ES-I3 (cell line): ENCODE data around the gene CCRL2.
"Not testable (repeated sequence)": the region's sequence is repeated elsewhere in the genome, so short reads cannot be mapped to it uniquely, and the experiment has no call there.

Experiments used
- H3K36me3 ChIP-seq: 2 replicates; pipeline ENCODE4 v1.6.1; 2013; ENCODE audit warnings: mild to moderate bottlenecking, low read length, control low read depth, moderate library complexity; ENCODE audit not compliant: insufficient read depth
- H3K4me1 ChIP-seq: 2 replicates; pipeline ENCODE4 v1.6.1; 2013; ENCODE audit warnings: mild to moderate bottlenecking, control low read depth, low read length; ENCODE audit not compliant: insufficient read depth
- H3K9ac ChIP-seq: 2 replicates; pipeline ENCODE4 v1.6.1; 2013; ENCODE audit warnings: low read depth, mild to moderate bottlenecking, low read length, moderate library complexity
- H3K9me3 ChIP-seq: 2 replicates; pipeline ENCODE4 v1.6.1; 2013; ENCODE audit warnings: mild to moderate bottlenecking, low read length, moderate library complexity; ENCODE audit not compliant: control insufficient read depth, insufficient read depth

CCRL2 gene

DNA sequence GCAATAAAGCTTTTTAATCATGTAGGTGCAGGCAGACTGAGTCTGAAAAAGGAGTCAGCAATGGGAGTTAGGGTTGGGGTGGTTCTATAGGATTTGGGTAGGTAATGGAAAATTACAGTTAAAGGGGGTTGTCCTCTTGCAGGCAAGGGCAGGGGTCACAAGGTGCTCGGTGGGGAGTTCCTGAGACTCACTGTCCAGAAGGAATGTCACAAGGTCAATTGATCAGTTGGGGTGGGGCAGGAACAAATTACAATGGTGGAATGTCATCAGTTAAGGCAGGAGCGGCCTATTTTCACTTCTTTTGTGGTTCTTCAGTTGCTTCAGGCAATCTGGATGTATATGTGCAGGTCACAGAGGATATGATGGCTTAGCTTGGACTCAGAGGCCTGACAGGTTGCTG is 14.0 kb upstream of the CCRL2 start:
- H3K9ac ChIP-seq, result no peak overlapping the region
- no peaks in the 10 kb centered on the region for H3K9me3 ChIP-seq
- H3K4me1 ChIP-seq, result peaks cover 6% of the 10 kb centered on the region; the same call in 1 of the 2 replicates
- H3K36me3 ChIP-seq, result no peaks in the 10 kb centered on the region

DNA sequence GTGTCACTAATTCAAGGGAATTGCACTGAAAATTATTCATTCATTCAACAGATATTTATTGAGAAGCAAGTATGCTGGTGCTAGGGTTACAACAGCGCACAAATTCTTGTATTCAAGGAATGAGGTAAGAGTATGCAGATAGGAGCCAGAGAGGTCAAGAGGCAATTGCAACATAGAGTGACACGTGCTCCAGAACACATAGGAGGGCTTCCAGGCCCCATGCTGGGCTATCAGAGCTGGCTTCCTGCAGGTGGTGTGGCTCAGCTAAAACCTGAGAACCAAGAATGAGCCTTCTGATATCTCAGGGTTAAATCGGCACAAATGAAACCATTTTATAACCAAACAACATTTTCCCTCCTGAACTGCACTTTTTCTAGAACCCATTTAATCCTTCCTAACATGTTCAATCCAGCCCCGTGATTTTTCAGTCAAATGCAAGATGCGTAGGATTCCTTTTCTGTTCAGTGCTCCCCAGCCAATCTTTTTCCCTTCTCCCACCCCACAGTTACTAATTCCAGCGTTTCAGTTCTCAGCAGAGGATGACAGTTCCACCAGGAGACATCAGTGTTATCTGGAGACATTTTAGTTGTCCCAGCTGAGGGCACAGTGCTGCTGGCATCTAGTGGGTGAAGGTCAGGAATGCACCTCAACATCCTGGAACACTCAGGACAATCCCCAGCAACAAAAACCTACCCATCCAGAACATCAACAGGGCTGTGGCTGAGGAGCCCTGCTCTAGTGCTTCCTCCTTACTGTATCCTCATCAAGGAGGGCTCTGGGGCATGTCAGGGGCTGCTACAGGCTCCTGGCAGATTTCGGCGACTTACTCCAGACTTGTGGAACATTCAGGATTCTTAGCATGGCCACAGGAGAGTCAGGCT is 13.3 kb upstream of the CCRL2 start:
- peaks cover 6% of the 10 kb centered on the region; the same call in 1 of the 2 replicates for H3K4me1 ChIP-seq
- no peaks in the 10 kb centered on the region for H3K9me3 ChIP-seq
- no peak overlapping the region for H3K9ac ChIP-seq
- H3K36me3 ChIP-seq, result no peaks in the 10 kb centered on the region

DNA sequence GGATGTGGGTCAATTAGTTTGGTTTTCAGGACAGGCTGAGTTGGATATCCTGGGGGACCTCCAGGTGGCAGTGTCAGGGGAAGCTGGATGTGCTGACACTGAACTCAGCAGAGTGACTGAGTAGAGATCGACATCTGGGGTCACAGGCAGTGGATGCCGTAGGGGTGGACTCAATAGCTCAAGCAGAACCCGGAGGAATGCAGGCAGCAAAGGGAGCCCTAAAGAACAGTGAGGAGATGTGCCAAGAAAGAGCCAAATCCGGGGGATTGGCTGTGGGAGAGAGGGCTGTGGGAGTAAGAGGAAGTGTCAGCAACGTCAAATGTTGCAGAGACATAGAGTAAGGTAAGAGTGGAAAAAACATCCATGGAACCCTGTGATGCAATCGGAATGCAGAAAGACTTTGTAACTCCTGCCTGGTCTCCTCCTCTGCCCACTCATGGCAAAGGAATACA is 11.8 kb upstream of the CCRL2 start:
- H3K36me3 ChIP-seq, result no peaks in the 10 kb centered on the region
- peaks cover 6% of the 10 kb centered on the region; the same call in 1 of the 2 replicates for H3K4me1 ChIP-seq
- no peaks in the 10 kb centered on the region for H3K9me3 ChIP-seq
- H3K9ac ChIP-seq, result no peak overlapping the region

DNA sequence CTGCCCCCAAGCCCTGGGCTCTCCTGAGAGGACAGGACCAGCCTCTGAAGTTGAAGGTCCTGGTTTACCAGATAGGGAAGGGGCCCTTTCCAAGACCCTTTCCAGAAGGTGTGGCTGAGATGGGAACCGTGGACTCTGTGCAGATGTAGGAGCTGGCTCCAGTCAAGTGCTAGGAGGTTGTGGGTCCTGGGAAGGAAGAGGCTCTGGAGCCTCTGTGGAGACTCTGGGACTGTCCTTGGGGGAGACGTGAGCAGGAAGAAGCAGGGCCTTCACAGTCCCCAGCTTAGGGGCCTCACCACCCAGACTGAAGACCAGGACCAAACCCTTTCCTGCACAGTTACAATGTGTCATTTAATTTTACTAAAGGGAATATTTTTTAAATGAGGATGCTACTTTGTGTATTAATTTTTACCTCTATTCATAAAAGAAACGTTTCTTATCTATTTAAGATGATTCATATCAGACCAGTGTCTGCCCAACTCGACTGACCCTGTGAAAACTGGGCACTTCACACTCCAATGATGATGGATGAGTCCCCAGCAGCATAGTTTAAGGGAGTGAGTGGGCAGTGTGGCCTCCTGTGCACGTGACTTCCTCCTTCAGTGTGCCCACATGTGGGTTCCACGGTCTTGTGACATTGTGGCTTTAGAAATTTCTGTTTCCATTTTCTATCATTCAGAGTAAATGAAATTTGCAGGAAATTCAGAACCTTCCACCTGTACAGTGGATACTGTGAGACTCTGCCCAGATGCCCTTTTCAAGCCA is 11.1 kb upstream of the CCRL2 start:
- Histone ChIP-seq H3K9me3 (no peaks in the 10 kb centered on the region), H3K36me3 (no peaks in the 10 kb centered on the region), H3K4me1 (peaks cover 6% of the 10 kb centered on the region; the same call in 1 of the 2 replicates), H3K9ac (no peak overlapping the region)

DNA sequence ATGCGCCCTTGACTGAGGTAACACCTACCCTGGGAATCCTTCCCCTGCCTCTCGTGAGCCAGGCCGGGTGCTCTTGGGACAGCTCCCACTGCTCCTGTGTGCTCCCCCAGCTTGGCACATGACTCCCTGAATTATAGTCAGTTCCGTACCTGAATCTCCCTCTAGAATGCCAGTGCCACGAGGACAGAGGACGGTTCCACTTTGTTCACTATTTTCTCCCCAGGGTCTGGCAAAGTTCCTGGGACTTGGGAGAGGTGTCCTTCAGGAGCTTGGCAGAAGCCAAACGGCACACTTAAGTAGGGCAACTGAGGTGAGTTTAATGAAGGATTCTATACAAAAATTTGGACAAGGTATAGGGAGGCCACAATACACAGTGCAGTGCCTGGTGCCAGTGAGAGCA is 9.9 kb upstream of the CCRL2 start:
- Histone ChIP-seq H3K9me3 (no peaks in the 10 kb centered on the region), H3K9ac (no peak overlapping the region), H3K4me1 (peaks cover 6% of the 10 kb centered on the region; the same call in 1 of the 2 replicates), H3K36me3 (no peaks in the 10 kb centered on the region)

DNA sequence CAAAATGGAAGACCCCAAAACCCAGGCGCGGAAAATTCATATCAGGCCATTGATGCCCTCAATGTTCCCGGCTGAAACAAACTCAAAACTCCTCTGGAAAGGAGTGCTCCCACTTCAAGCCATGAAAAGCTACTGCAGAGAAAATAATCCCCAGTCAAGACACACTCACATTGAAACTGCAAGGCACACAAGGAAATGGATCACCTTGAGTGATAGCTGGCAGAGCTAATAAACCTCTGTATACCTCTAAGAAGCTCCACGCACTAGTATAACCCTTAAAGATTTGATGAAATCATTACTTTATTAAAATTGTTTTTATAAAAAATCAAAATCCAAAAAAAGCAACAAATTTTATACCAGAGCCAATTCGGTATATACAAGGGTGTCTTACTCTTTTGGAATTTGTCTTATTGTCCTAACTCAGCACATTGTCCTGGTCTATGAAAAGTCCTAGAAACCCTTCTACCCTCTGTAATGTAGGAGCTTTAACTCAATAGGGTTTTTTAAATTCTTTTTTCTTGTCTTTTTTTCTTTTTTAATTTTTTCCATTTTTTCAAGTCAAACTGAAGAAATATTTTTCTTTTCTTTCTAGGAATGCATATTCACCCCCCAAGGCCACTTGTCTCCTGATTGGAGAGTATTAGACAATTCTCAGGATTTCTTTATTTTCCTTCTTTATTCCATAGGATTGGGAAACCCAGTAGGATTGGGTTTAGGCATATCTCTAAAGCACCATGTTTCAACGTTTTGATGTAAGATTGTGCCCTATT is 8.7 kb upstream of the CCRL2 start:
- Histone ChIP-seq H3K9ac (no peak overlapping the region), H3K36me3 (no peaks in the 10 kb centered on the region), H3K4me1 (peaks cover 6% of the 10 kb centered on the region; the same call in 1 of the 2 replicates), H3K9me3 (no peaks in the 10 kb centered on the region)

DNA sequence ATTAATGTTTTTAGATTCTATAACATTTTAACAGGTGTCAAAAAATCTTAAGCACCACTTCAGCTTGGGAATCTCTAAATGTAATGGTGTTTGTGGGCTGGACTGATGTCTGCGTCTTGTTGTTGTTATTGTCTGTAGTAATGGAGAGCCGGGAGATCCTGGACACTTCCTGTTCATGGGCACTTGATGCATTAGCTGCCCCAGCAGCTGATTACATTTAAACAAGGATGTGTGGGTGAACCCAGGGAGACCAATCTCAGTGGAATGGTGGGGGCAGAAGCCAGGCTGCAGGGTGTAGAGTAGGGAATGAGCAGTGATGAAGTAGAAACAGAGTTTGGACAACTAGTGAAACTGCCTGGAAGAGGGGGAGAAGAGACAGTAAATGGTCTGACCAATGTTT is 8.0 kb upstream of the CCRL2 start:
- no peaks in the 10 kb centered on the region for H3K9me3 ChIP-seq

DNA sequence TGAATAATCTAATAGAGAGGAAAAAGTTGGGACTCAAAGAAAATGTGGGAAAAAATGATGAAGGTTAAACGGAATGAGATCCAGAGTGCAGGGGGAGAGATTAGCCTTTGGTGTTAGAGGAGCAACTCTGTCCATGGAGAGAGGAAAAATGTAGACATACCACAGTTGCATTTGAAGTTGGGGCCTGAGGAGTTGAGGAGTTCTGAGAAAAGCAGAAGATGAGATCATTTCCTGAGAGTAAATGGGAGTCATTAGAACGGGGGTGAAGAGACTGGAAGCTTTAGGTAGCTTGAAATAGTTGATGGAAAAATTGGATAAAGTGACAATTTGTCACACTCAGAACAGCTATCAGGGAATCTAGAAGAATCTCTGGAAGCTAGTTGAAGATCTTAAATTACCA is 7.5 kb upstream of the CCRL2 start:
- Histone ChIP-seq H3K4me1 (no peaks in the 10 kb centered on the region), H3K36me3 (no peaks in the 10 kb centered on the region), H3K9me3 (no peaks in the 10 kb centered on the region), H3K9ac (no peak overlapping the region)

More for the DNA sequence above, 8.0 kb upstream of the CCRL2 start:
- peaks cover under 1% of the 10 kb centered on the region; the same call in 1 of the 2 replicates for H3K4me1 ChIP-seq
- H3K36me3 ChIP-seq, result no peaks in the 10 kb centered on the region
- H3K9ac ChIP-seq, result no peak overlapping the region

DNA sequence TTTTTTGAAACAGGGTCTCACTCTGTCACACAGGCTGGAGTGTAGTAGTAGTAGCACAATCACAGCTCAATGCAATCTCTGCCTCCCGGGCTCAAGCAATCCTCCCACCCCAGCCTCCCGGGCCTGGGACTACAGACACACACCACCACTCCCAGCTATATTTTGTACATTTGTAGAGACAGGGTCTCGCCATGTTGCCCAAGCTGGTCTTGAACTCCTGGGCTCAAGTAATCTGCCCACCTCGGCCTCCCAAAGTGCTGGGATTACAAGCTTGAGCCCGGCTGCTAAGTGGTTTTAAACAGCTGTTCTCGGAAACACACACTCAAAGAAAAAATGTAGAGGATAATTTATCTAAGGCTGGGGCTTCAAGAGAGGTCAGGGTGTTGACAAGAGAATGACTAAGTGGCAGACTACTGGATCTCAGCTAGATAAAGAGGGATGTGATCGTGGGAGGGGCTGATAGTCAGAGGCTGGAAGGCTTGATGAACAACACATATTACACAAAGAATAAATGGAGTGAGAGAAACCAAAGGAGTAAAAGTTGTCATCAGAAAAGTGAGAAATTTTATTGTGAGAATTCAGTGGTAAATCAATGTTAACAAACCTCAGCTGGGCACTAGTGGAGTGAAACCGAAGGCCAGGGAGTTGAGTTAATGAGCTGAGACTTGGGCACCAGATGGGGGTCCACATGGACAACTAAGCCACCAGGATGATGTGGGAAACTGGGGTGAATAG is 6.9 kb upstream of the CCRL2 start:
- Histone ChIP-seq H3K9me3 (no peaks in the 10 kb centered on the region), H3K36me3 (no peaks in the 10 kb centered on the region), H3K4me1 (no peaks in the 10 kb centered on the region), H3K9ac (no peak overlapping the region)

DNA sequence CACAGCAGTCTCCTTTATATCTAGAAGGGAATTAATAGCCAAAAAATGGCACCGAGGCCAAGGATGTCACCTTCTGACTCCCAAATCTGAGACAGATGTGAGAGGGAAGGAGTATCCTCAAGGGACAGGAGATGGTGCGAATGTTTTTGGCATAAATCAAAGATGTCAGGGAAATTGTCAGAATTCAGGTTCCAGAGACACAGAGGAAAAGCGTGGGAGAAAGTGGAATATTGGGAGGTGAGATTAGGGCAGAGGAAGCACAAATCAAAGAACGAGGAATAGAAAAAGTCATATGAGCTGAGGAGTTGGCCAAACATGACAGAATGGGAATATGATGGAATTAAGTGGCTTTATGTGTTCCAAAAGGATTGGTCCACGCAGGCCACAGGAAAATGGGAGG is 6.2 kb upstream of the CCRL2 start:
- Histone ChIP-seq H3K9ac (no peak overlapping the region), H3K4me1 (no peaks in the 10 kb centered on the region), H3K36me3 (no peaks in the 10 kb centered on the region)

DNA sequence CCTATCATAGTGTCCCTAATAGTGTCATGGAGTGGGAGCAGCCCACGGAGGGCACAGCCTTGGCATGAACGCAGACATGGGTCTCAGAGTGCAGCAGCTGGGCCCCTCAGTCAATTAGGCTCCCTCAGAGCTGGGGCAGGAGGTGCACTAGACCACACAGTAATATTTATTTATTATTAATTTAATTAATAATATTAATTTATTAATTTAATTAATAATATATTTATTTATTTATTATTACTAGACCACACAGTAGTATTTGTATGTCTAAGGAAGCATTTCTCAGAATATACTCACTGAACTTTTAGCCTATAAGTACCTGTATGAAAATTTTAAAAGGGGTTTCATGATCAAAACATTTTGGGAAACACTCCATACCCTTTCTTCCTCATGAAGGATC is 5.5 kb upstream of the CCRL2 start:
- Histone ChIP-seq H3K36me3 (no peaks in the 10 kb centered on the region), H3K4me1 (no peaks in the 10 kb centered on the region), H3K9me3 (no peaks in the 10 kb centered on the region), H3K9ac (no peak overlapping the region)

More for the DNA sequence above, 6.2 kb upstream of the CCRL2 start:
- no peaks in the 10 kb centered on the region for H3K9me3 ChIP-seq

DNA sequence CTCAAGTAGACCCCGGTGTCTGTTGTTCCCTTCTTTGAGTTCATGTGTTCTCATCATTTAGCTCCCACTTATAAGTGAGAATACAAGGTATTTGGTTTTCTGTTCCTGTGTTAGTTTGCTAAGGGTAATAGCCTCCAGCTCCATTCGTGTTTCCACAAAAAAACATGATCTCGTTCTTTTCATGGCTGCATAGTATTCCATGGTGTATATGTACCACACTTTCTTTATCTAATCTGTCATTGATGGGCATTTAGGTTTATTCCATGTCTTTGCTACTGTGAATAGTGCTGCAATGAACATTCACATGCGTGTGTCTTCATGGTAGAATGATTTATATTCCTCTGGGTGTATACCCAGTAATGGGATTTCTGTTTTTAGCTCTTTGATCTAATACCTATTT is 4.2 kb upstream of the CCRL2 start:
- not testable (repeated sequence) for H3K9ac ChIP-seq, H3K9me3 ChIP-seq, H3K36me3 ChIP-seq, H3K4me1 ChIP-seq

DNA sequence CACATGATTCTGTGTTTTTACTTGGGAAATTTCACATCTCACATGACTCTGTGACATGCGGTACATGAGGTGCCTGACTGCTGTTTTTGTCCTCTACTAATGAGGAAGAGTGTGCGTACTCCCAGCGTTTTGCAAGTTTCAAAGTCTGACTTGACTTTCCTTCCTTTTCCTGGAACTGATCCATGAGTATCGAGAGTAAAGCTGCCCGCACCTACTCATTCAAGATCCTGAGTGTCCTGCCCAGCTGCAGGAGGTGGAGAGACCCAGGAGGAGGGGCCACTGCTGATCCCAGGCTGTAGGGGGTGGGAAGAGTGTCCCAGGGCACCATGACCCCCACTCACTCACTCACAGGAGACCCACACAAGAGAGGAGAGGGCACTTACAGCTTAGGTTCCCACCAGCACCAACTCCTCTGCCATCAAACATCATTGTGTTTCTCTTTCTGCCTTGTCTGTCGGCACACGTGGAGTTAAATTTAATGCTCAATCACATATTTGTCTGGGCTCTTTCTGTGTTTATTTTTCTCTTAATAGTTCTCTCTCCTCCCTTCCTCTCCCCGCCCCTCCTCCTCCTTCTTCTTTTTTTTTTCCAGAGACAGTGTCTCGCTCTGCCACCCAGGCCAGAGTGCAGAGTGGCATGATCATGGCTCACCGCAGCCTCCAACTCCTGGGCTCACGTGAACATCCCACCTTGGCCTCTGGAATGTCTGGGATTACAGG is 1.6 kb upstream of the CCRL2 start:
- Histone ChIP-seq H3K9ac (no peak overlapping the region), H3K36me3 (no peaks in the 10 kb centered on the region), H3K9me3 (no peaks in the 10 kb centered on the region), H3K4me1 (no peaks in the 10 kb centered on the region; the same call in 1 of the 2 replicates)
